Stimulated activated CD8-positive, alpha-beta memory T cell treated with anti-CD3 and anti-CD28 coated beads, Interleukin-15, amount 100 ng/mL, for 4 hours (primary cell): Measurements from ENCODE around the gene AGAP1.
"Not testable (repeated sequence)": the region's sequence is repeated elsewhere in the genome, so short reads cannot be mapped to it uniquely, and the experiment has no call there.

Source experiments
- DNase-seq, 2 donors: peaks; one replicate each; pipeline ENCODE4 v3.0.0-alpha.2; 2020; ENCODE audit warnings: low read depth in 2 of 2

AGAP1 gene

GRCh38 chr2:236123716-236124115 lies 629.9 kb downstream of the AGAP1 start:
- no peak for DNase-seq

- DNase-seq = no peak
These were observed 630.5 kb downstream of the AGAP1 start for GRCh38 chr2:236124182-236124893.

GRCh38 chr2:236125541-236125940 lies 631.7 kb downstream of the AGAP1 start:
- no peak for DNase-seq

- no peak for DNase-seq
These were observed 633.2 kb downstream of the AGAP1 start for GRCh38 chr2:236127010-236127409.

GRCh38 chr2:236128321-236128720 lies 634.5 kb downstream of the AGAP1 start:
- no peak for DNase-seq

- no peak for DNase-seq
These were observed 636.1 kb downstream of the AGAP1 start for GRCh38 chr2:236129935-236130334.

GRCh38 chr2:236130349-236130998 lies 636.6 kb downstream of the AGAP1 start:
- no peak for DNase-seq

GRCh38 chr2:236131073-236131692 lies 637.3 kb downstream of the AGAP1 start:
- DNase-seq = no peak

GRCh38 chr2:236133410-236134012 lies 639.7 kb downstream of the AGAP1 start:
- no peak for DNase-seq

GRCh38 chr2:236136538-236136937 lies 642.7 kb downstream of the AGAP1 start:
- DNase-seq = no peak

GRCh38 chr2:236137066-236137465 lies 643.2 kb downstream of the AGAP1 start:
- DNase-seq = no peak

GRCh38 chr2:236141616-236142015 lies 647.8 kb downstream of the AGAP1 start:
- not testable (repeated sequence) for DNase-seq

GRCh38 chr2:236143811-236144210 lies 650.0 kb downstream of the AGAP1 start:
- DNase-seq = no peak

GRCh38 chr2:236146436-236146835 lies 652.6 kb downstream of the AGAP1 start:
- DNase-seq = no peak

GRCh38 chr2:236155406-236155805 lies 661.6 kb downstream of the AGAP1 start:
- DNase-seq = no peak

GRCh38 chr2:236156095-236156859 lies 662.4 kb downstream of the AGAP1 start:
- DNase-seq = no peak

- no peak for DNase-seq
These were observed 663.0 kb downstream of the AGAP1 start for GRCh38 chr2:236156860-236157194.

- no peak for DNase-seq
These were observed 663.5 kb downstream of the AGAP1 start for GRCh38 chr2:236157366-236157765.

- DNase-seq = no peak
These were observed 664.1 kb downstream of the AGAP1 start for GRCh38 chr2:236157815-236158498.

- DNase-seq = no peak
These were observed 665.3 kb downstream of the AGAP1 start for GRCh38 chr2:236158969-236159777.

GRCh38 chr2:236159778-236160170 lies 665.9 kb downstream of the AGAP1 start:
- no peak for DNase-seq
